Femur (tissue), 1 donor: ENCODE measurements around the gene OR7G1.
"Not testable (repeated sequence)": the region's sequence is repeated elsewhere in the genome, so short reads cannot be mapped to it uniquely, and the experiment has no call there.

Source experiments
- DNase-seq: peaks from one replicate; pipeline ENCODE4 v3.0.0-alpha.2; 2017

OR7G1 gene

DNA sequence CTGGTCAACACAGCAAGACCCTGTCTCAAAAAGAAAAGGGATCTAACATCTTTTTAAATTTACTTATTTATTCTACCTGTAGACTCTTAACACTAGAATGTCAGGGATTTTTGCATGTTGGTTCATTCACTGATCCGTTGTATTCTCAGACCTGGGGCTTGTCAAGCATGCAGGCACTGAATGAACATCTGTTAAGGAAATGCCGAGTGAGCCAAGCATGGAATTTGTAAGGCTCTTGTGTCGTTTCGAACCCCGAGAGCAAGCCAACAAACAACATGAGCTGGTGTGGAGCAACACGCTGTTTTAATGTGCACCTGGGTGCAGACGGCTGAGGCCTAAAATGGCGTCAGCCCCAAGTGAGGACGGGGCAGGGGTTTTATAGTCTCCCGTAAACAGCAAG is 38.7 kb downstream of the OR7G1 start:
- DNase-seq, result no peak

DNA sequence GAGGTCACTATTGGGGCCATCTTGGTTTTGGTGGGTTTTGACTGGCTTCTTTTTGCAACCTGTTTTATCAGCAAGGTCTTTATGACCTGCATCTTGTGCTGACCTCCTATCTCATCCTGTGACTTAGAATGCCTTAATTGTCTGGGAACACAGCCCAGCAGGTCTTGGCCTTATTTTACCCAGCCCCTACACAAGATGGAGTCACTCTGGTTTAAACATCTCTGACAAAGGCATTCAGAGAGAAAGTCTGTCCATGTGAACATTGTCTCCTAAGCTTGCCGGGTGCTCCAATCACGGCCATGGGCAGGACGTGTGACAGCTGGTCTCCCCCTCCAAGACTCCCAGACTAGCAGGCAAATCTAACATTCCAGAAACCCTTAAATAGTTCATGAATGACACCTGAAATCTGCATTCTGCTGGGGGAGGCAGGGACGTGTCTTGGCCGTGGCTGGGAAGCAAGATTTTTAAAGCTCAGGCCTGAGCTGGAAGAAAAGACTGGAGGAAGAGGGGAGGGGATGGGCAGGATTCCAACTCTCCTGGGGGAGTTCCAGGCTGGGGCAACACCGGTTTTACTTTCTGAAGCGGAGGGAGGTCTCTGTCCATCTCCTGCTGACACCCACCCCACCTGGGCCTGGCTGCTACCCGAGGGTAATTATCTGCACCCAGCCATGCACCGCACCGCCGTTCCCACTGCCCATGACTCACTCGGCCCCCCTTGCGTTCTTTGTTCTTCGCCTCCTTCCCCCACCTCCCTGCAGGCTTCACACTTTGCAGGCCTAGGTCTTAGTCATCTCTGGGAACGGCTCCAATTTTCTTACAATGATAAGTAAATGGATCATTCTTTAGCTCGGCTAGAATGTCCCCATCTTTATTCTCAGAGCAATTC is 40.3 kb downstream of the OR7G1 start:
- DNase-seq, result peak; percentile 78

DNA sequence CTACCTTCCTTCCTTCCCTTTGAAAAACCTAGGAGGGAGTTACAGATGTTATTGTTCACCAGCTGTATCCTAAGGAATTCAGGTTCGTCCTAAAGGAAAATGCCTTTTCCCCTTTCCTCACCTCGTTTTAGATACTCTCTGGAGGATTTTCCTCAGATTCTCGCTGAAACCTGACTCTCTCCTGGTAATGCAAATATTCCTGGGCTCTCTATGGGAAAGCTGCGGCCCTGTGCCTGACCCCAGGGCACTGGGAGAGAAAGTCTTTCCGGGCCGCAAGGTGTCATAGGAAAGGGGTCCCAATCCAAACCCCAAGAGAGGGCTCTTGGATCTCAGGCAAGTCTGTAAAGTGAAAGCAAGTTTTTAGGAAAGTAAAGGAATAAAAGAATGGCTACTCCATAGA is 41.8 kb downstream of the OR7G1 start:
- DNase-seq, result no peak

- DNase-seq, result not testable (repeated sequence)
Observed at GRCh38 chr19:9071720-9072119, 43.8 kb downstream of the OR7G1 start.

DNA sequence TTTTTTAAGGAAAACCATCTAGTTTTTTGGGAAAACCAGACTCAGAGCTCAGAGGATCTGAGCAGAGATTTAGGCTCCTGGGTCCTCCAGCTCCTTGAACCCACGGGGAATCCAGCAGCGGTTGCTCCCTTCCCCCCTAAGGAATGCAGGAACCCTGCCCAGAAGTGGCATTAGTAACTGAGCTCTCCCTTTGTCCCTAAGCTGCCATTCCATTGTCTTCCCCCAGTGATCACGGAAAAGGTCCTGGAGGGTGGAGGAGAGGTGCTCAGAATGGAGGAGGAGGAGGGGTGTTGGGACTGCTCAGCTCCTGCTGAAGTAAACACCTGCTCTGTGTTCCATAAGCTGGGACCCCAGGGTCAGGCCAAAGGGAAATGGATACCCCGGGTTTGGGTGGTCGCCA is 45.5 kb downstream of the OR7G1 start:
- DNase-seq, result no peak

DNA sequence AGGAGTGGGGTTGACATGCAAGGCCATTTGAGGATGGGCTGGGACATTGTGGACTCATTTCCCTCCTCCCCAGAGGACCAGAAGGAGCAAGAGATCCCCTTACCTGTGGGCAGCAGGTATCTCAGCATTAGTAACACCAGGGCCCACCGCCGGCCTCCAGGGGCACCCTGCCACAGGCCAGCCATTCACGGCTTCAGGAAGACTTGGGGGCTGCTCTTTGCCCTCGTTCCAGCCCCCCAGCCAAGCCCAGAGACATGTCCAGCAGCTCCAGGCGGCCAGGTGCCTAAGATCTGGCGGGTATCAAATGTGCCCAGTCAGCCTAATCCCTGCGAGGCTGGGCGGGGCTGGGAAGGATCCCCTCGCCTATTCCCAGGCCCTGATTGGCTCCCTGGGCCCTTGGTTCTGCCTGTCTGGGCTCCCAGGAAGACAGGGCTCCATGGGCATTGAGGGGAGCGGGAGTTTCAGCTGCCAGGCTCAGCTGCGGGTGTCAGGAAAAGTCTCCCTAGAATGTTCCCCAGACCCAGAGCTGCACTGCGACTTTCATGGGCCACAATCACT is 50.0 kb downstream of the OR7G1 start:
- DNase-seq, result no peak
